GM18502 (cell line): ENCODE data around the gene TRAPPC10.

Experiments used
- ATAC-seq: cut with Tn5 transposase; IDR thresholded peaks from one replicate; pipeline ENCODE4 v1.9.1; 2021; ENCODE audit warnings: mild to moderate bottlenecking; ENCODE audit not compliant: unreplicated experiment, poor library complexity

The TRAPPC10 gene

DNA sequence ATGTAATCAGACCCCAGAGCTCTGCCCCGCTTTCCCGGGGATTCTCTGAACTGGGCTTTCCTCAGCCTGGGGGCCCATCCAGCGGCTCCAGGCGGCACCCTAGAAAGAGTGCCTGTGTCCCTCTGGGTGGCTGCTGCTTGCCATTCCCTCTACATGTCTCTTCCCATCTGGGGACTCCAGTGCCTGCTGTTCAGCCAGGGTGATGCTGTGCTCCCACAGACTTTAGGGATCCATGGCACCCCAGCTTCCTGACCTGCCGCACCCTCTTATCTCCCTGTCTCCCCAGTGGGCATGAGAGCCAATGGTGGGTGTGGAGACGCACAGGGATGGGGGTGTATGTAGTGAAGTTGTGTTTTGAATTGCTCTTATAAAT, 16.2 kb downstream of the TRAPPC10 start:
- no peak for ATAC-seq

DNA sequence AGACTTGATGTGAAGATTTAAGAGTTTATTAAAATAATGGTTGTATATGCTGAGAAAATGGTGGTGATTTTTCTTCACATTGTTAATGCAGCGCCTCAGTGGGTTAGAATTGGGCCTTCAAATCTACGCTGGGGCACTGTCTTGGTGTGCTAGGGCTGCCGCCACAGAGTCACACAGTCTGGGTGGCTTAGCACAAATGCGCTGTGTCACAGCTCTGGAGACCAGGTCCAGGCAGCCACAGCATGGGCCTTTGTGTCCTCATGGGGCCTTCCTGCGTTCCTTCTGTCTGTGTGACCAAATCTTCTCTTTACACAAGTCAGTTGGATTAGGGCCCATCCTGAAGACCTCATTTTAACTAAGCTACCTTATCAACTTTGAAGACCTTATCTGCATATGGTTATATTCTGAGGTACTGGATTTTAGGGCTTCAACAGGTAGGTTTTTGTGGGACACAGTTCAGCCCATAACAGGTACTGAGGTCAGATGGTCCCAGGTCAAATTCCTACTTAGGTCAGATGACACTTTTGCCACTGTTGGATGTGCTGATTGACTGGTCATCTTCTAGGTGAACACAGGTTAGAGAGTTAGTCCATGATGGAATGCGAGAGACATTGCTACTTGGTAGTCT, 17.5 kb downstream of the TRAPPC10 start:
- ATAC-seq = no peak

DNA sequence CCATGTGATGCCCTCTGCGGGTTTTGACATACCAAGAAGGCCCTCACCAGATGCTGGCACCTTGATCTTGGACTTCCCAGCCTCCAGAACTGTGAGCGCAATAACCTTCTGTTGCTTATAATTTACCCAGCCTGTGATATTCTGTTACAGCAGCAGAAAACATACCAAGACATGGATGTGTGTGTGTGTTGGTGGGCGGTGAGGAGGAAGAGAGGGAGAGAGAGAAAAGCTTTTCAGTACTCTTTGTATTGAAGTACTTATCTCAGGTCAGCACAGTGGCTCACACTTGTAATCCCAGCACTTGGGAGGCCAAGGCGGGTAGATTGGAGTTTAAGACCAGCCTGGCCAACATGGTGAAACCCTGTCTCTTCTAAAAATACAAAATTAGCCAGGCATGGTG, 23.1 kb downstream of the TRAPPC10 start:
- ATAC-seq = no peak

DNA sequence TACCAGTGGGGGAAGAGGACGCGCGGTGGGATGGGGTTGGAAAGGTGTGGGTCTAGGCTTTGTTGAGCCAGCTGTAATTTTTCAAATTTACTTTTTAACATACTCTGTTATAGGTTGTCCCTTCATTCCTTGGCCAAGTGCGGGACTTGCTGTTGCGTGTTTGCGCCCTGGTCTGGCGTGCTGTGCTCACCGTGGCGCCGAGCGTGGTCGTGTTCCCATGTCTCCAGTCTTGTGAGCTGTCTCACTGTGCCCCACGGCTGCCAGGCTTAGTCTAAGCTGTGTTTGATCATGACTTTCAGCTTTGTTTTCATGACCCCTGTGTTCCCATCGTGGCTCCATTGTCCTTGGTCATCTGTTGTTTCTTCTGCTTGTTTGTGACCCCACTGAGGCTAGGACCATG, 26.0 kb downstream of the TRAPPC10 start:
- ATAC-seq = no peak

DNA sequence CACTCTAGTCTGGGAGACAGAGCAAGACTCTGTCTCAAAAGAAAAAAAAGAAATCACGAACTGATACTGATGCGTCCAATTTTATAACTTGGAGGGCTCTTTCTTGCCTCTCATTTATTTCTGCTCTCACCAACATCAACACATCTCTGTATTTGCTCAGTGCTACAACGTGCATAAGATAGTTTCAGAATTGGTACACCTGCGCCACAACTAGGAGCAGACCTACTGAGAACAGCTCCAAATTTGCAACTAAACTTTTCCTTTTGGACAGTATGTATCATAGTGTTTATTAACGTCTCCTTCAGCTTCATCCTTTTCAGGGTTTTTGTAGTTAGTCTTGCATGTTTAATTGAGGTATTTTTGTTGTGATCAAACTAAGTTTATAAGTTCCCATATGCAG, 27.7 kb downstream of the TRAPPC10 start:
- no peak for ATAC-seq

DNA sequence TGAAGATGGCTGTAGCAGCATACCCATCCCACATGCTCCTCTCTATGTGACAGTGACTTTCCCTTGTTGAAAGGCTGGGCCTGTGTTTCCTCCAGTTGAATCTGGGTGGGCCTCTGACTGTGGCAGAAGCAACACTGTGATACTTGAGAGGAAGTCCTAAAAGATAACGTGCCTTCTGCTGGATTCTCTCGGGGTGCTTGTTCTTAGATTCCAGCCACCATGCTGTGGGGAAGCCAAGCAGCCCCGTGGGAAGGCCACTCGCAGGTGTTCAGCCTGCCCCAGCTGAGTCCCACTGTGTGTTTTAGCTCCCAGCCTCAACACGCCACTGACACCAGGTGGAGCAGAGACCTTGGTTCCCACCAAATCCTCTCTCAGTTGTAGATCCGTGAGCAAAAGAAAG, 31.5 kb downstream of the TRAPPC10 start:
- no peak for ATAC-seq

DNA sequence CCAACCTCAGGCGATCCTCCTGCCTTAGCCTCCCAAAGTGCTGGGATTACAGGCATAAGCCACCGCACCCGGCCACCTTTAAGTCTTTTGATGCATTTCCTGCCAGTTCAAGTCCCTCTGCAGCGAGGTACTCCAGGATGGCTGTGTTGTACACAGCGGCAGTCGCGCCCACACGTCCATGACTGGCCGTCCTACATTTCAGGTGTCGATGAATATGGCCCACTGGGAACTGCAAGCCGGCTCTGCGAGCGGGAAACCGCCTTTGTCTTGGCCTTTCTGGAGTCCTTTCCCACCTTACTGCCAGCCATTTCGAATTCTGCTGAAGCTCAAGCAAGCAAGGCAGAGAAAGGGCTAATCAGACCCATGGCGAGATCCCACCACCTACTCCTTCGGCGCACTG, 34.6 kb downstream of the TRAPPC10 start:
- no peak for ATAC-seq

DNA sequence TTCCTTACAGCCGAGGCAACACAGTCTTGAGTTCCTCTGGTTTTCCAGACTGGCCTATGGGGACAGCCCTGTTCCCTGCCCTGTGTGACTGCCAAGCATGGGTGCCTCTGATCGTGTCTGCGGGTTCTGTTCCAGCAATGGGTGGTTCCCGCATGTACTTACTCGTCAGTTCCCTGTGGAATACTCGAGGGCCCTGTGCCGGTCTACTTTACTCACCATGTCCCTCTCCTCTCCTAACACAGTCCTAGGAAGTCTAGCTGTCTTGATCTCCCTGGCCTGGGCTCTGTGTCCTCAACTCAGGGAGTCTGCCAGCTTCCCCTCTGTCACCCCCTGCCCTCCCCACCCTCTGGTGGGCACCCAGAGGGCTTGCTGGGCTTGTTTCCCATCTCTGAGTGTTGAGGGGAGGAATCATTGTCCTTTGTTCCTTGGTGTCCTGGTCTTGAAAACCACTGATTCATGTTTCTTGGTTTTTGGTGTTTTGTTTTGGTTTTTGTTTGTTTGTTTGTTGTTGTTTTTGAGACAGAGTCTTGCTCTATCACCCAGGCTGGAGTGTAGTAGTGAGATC, 36.0 kb downstream of the TRAPPC10 start:
- no peak for ATAC-seq

DNA sequence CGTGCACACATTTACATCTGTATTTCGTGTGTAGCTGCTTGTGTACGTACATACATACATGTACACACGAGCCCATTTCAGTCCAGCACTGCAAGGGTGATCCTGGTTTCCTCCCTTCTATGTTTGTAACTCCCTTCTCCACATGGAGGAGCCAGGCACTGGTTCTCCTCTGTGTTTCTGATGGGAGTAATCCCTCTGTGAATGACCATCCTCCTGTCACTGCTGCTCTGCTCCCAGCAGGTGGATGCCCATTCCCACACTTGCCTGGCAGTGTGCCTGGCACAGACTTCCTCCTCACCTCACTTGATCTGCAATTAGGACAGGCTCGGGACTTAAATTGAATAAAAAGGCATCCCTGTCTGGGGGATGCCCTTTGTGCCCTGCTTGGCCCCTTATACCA, 37.1 kb downstream of the TRAPPC10 start:
- ATAC-seq = no peak

DNA sequence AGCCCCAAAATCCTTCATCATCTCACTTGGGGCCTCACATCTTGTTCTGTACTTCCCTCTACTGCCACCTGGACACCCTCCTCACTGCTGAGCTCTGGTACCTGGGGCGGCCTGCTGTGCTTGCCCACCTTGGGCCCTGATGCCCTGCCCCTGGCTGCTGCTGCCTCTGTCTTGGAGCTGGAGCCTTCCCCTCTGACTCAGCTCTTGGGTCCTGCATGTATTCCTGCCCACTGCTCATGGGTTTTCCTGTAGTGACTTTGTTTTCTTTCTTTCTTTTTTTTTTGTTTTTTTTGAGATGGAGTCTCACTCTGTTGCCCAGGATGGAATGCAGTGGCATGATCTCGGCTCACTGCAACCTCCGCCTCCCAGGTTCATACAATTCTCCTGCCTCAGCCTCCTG, 37.5 kb downstream of the TRAPPC10 start:
- no peak for ATAC-seq

DNA sequence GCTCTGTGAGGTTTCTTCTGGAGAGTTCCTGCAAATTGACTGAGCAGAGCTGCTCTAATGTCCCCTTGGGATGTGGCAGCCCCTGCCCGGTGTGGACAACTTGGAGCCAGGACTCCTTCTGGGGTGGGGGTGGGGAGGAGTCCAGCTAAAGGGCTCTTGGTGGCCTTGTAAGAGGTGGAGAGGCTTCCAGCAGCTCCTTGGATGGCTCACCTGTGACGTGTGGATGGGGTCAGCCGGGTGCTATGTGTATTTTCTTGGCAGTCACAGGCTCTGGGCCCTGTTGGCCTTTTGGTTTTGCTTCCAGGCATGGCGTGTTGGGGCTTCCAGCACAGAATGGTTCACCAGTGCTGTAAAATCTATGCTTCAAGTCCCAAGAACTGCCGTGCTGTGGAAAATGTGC, 38.2 kb downstream of the TRAPPC10 start:
- ATAC-seq = no peak

DNA sequence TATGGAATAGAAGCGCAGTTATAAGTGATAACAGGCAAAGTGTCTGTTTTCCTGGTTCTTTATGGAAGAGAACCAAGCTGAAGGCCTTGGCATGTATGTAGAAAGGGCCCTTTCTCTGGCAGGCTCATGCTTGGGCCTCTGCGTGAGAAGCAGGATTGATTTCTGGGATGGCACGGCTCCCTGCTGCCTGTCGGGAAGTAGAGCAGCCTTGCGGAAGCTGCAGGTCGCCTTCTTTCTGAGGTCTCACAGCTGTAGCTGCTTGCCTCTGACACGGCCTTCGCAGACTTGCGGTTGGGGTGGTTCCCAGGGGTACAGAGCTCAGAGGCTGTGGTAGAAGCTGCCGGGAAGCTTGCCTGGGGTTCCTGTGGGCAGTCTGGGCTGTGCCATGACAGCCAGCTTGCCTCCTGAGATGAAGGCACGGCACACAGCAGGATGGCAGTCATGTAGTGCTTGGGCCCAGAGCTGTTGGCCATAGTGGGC, 39.4 kb downstream of the TRAPPC10 start:
- ATAC-seq = no peak

DNA sequence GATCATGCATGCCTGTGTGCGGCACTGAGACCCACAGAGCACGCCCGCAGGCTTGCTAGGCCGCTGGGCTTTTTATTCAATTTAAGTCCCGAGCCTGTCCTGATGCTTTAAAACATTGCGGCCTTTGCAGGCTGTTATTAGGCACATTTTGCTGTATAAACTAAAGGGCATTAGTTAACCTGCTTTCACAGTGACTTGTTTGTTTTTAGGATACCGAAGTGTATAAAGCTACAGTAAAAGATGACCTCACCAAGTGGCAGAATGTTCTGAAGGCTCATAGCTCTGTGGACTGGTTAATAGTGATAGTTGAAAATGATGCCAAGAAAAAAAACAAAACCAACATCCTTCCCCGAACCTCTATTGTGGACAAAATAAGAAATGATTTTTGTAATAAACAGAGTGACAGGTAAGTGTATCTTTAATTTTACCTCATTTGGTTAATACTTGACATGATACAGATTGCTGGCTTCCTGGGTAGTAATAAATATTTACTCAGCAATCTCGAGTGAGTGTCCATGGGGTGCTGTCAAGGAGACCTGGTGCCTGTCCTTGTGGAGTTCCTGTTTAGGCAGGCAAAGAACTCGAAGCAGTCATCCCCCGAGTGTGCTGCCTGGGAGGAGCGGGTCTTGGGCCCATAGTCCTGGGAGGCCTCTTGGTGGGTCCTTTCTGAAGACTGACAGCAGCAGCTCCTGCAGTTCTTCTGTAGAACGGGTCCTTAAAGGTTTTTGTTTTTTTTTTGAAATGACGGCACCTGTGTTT, 40.1 kb downstream of the TRAPPC10 start:
- no peak for ATAC-seq

DNA sequence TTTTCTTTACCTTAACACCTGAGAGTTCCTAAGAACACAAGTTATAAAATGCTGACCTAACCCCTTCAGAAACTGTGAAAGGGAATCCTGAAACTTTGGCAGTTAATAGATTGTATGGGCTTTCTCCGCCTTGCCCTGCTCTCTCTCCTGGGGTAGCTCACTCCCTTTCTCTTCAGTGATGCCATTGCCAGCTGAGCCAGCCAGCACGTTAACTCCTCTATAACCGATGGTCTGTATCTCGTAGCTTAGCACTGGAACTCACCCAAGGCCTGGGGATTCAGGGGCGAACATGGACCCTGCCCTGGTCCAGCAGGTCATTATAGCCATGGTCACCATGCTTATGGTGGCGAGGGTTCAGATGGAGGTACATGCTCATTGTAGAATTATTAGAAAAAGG, 40.7 kb downstream of the TRAPPC10 start:
- ATAC-seq = no peak

DNA sequence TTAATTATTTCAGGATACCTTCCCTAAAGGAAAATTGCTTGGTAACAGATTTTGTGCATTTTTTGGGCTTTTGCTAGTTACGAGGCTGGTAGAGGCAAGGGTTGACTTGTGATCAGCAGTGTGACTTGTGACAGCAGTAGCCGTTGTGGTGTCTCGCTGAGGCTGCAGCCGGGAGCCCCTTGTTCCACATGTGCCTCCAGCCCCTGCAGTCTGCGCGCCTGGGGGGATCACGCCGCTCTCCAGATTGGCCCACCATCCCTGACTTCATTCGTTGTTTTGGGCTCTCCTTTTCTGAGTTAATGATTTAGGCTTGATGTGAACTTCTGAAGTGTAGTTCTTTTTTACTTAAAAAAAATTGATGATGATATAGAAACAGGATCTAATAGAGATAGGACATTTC, 41.5 kb downstream of the TRAPPC10 start:
- no peak for ATAC-seq

DNA sequence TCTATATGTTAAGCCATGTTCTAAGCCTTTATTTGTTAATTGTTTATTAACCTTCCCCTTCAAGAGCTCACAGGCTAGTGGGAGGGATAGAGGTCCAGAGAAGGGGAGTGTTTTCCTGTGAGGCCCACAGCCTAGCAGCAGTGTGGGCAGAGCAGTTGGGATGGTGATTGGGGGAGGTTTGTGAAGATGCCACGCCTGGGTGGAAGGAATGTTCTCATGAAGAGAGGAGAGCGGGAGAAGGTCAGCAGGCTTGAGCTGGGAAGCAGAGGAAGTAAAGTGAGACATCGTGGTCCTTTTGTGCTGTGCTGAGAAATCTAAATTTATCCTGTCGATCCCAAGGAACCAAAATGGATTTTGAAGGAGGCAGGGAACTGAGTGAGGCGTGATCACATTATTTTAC, 42.6 kb downstream of the TRAPPC10 start:
- no peak for ATAC-seq

DNA sequence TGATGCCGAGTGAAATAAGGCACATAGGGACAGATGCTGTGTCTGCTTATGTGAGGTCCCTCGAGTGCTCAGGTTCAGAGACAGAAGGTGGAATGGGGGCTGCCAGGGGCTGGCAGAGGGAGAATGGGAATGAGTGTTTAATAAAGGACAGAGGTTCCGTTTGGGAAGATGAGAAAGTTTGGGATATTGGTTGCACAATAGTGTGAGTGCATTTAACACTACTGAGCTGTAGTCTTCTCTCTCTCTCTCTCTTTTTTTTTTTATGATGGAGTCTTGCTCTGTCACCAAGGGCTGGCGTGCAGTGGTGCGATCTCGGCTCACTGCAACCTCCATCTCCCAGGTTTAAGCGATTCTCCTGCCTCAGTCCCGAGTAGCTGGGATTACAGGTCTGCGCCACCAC, 44.9 kb downstream of the TRAPPC10 start:
- ATAC-seq = no peak

DNA sequence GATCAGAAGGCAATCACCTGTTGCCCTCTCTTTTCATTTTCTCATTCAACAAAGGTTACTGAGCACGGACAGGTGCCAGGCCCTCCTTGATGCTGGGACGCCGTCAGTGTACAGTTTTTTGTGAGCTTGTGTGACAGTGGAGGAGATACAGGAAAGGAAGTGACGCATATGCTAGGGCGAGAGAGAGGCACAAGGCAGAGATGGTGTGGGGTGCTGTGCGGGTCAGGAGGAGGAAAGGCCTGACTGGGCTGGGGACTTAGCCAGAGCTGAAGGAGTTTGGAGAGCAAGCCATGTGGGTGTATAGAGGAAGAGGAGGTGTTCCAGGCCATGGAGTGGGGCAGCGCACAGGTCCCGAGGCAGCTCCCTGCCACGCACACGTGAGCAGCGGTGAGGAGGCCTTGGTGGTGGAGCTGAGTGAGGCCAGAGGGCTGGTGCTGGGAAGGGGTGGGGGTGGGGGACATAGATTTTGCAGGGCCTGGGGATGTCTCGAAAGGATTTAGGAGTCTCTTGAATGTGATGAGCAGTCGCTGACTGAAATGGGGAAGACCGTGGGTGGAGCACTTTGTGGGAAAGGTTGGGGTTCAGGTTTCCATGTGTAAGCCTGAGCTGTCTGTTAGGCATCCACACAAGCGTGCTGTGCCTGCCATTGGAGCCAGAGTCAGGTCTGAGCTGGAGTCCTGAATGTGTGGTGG, 46.0 kb downstream of the TRAPPC10 start:
- ATAC-seq = no peak

DNA sequence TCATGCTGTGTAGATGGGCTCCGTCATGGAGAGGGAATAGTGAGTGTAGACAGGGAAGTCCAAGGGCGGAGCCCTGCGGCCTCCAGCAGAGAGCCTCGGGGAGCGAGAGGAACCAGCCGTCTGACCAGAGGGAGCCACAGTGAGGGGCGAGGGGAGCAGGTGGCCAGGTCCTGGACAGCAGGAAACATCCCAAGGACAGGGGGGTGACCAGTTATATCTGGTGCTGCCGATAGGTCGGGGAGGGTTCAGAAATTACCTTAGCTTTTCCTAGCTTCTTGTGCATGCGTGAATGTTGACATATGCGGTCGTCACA, 46.5 kb downstream of the TRAPPC10 start:
- ATAC-seq = no peak

DNA sequence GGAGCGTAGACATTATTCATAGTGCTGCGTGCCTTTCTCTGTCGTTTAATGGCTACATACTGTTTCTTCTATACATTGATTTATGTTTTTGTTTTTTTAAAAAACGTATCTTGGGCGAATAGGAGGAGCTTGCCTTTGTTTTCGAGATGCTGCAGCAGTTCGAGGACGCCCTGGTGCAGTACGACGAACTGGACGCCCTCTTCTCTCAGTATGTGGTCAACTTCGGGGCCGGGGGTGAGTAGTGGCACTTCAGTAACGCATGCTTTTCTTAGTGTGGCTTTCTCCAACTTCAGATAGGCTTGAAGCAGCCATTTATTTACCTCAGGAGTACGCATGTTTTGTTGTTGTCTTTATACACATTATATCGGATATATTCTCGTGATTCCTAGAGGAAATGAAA, 46.9 kb downstream of the TRAPPC10 start:
- ATAC-seq = no peak

DNA sequence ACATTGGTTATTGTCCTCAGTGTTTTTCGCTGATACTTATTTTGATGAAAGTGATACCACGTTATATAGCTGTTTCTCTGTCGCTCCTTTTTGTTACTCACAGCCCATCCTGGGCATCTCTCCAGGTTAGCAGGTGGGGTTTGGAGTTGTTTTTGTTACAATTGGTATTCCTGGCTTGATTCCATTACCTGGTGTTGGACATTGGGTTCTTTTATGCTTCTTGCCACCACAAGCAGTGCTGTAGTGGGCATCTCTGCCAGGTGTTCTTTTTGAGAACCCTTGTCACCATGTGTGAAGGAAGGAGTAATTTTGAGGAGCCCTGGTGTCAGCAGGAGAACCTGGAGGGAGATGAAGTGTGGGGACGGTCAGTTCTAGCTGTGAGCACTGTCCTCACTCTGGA, 47.6 kb downstream of the TRAPPC10 start:
- no peak for ATAC-seq
